Keratinocyte (primary cell): ENCODE results near the gene SMARCD2. TPM values are rescaled to one million over a fixed set of nuclear protein-coding genes. Genes with fewer than 3 reads are reported as not detected.
"Not testable (repeated sequence)": the region's sequence is repeated elsewhere in the genome, so short reads cannot be mapped to it uniquely, and the experiment has no call there.

Source experiments
- DNase-seq: peaks from one replicate; pipeline ENCODE4 v3.0.0-alpha.2; 2011; ENCODE audit warnings: low read depth, missing footprints, low spot score
- FAIRE-seq: peaks from 2 replicates; lab custom pipeline; 2011; peaks lifted over from hg19 to GRCh38; lab: Jason Lieb, UNC
- H2AFZ ChIP-seq: 2 replicates; pipeline ENCODE4 v1.6.0; 2012; ENCODE audit warnings: low read length, control low read depth, inconsistent platforms; ENCODE audit not compliant: control insufficient read depth
- H3K27ac ChIP-seq: 2 replicates; pipeline ENCODE4 v1.5.1; 2011; ENCODE audit warnings: low read length; ENCODE audit not compliant: control insufficient read depth, insufficient read depth
- H3K27me3 ChIP-seq: 3 replicates; pipeline ENCODE4 v1.6.0; 2011; ENCODE audit warnings: low read length; ENCODE audit not compliant: control insufficient read depth, insufficient read depth; ENCODE audit errors: extremely low read depth
- H3K36me3 ChIP-seq, 2 experiments: 2 replicates in 1 of 2; 3 replicates in 1 of 2; pipeline ENCODE4 v1.5.1; 2011; ENCODE audit warnings: low read length in 2 of 2, mild to moderate bottlenecking in 1 of 2; ENCODE audit not compliant: control insufficient read depth in 2 of 2, insufficient read depth in 2 of 2; ENCODE audit errors: extremely low read depth in 1 of 2
- H3K4me1 ChIP-seq: 3 replicates; pipeline ENCODE4 v1.5.1; 2011; ENCODE audit warnings: low read length; ENCODE audit not compliant: control insufficient read depth, insufficient read depth; ENCODE audit errors: extremely low read depth
- H3K4me2 ChIP-seq: 3 replicates; pipeline ENCODE4 v1.6.0; 2011; ENCODE audit warnings: low read depth, low read length; ENCODE audit not compliant: control insufficient read depth, insufficient read depth; ENCODE audit errors: extremely low read depth
- H3K4me3 ChIP-seq, 3 experiments: fragments of 200-600 bp in 1 of 3; sonication (generic) in 1 of 3; 2 replicates in 2 of 3; 3 replicates in 1 of 3; pipeline ENCODE4 v1.5.1; 2011 to 2016; ENCODE audit warnings: low read length in 3 of 3, mild to moderate bottlenecking in 3 of 3, control low read depth in 2 of 3, inconsistent platforms in 1 of 3, low read depth in 1 of 3, mixed read lengths in 1 of 3, mixed run types in 1 of 3, moderate library complexity in 1 of 3; ENCODE audit not compliant: control insufficient read depth in 2 of 3, insufficient read depth in 2 of 3; ENCODE audit errors: extremely low read depth in 1 of 3
- H3K79me2 ChIP-seq: 2 replicates; pipeline ENCODE4 v1.6.0; 2012; ENCODE audit warnings: low read length; ENCODE audit not compliant: control insufficient read depth, insufficient read depth
- H3K9ac ChIP-seq: 3 replicates; pipeline ENCODE4 v1.6.0; 2011; ENCODE audit warnings: low read length; ENCODE audit not compliant: control insufficient read depth, insufficient read depth; ENCODE audit errors: extremely low read depth
- H3K9me1 ChIP-seq: 3 replicates; pipeline ENCODE4 v1.6.0; 2011; ENCODE audit warnings: low read length; ENCODE audit not compliant: control insufficient read depth, insufficient read depth; ENCODE audit errors: extremely low read depth
- H3K9me3 ChIP-seq: 2 replicates; pipeline ENCODE4 v1.5.1; 2012; ENCODE audit warnings: low read depth, low read length; ENCODE audit not compliant: control insufficient read depth
- H4K20me1 ChIP-seq: 3 replicates; pipeline ENCODE4 v1.6.0; 2011; ENCODE audit warnings: low read length; ENCODE audit not compliant: control insufficient read depth, insufficient read depth; ENCODE audit errors: extremely low read depth
- EZH2 ChIP-seq: IDR thresholded peaks from one replicate; pipeline ENCODE4 v1.6.1; 2012; ENCODE audit warnings: inconsistent platforms, mild to moderate bottlenecking, low read length, moderate library complexity
- dilution Hi-C: fragments of 300-500 bp; cut with MboI; formaldehyde crosslinking; loops from one replicate; pipeline ENCODE4 v1.7.0; 2020; ENCODE audit warnings: low sequenced_read_pairs; ENCODE audit not compliant: extremely low pct_ligation_motif_present
- polyA plus RNA-seq, 5 experiments: library from polyadenylated mRNA; depleted of rRNA in 3 of 5; stranded (reverse) in 3 of 5; stranded (forward) in 1 of 5; unstranded in 1 of 5; fragments of >200 nt; gene quantifications; 1 replicate in 1 of 5; 2 replicates in 3 of 5; 3 replicates in 1 of 5; pipeline versions ENCODE4 v1.2.1 to v1.2.3, GENCODE V29; 2011 to 2012; ENCODE audit warnings: missing spikeins in 2 of 5, low read depth in 1 of 5, low replicate concordance in 1 of 5
- TF ChIP-seq, protein P1 (sequence below), 3 experiments: IDR thresholded peaks in 1 of 3; conservative IDR thresholded peaks in 1 of 3; optimal IDR thresholded peaks in 1 of 3; 2 replicates in 2 of 3; 3 replicates in 1 of 3; pipeline versions ENCODE3 to v1.5.1; 2011; ENCODE audit warnings: low read length in 3 of 3, mild to moderate bottlenecking in 3 of 3, moderate library complexity in 2 of 3, control low read depth in 1 of 3, inconsistent platforms in 1 of 3; ENCODE audit not compliant: insufficient read depth in 2 of 3; ENCODE audit errors: extremely low read depth in 1 of 3

The SMARCD2 gene
- polyA plus RNA-seq, 1 donor (not counting 4 experiments of a cell fraction or from before 2014, with no cell fraction given): 86.3 TPM

DNA sequence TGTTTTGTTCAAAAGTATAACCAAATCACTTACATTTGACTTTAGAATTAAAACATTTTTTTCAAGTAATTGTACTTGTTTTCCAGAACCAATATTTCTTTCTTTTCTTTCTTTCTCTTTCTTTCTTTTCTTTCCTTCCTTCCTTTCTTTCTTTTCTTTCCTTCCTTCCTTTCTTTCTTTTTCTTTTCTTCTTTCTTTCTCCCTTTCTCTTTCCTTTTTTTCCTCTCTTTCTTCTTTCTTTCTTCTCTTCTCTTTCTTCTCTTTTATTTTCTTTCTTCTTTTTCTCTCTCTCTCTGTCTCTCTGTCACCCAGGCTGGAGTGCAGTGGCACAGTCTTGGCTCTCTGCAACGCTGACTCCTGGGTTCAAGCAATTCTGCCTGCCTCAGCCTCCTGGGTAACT is 41.7 kb downstream of the SMARCD2 start:
- Histone ChIP-seq H3K79me2 (peaks cover 19% of the 10 kb centered on the region), H3K9me3 (no peaks in the 10 kb centered on the region), H3K27ac (no peak overlapping the region), H3K4me2 (no peak overlapping the region), H2AFZ (no peak overlapping the region), H3K4me1 (no peaks in the 10 kb centered on the region), H3K27me3 (no peaks in the 10 kb centered on the region), H3K9me1 (no peaks in the 10 kb centered on the region), H3K9ac (no peak overlapping the region), H4K20me1 (no peaks in the 10 kb centered on the region), H3K36me3 (peaks cover 35 to 55% of the 10 kb centered on the region in 2 experiments), H3K4me3 (no peak overlapping the region)
- no peak for TF ChIP-seq EZH2
- TF ChIP-seq, protein P1, sequence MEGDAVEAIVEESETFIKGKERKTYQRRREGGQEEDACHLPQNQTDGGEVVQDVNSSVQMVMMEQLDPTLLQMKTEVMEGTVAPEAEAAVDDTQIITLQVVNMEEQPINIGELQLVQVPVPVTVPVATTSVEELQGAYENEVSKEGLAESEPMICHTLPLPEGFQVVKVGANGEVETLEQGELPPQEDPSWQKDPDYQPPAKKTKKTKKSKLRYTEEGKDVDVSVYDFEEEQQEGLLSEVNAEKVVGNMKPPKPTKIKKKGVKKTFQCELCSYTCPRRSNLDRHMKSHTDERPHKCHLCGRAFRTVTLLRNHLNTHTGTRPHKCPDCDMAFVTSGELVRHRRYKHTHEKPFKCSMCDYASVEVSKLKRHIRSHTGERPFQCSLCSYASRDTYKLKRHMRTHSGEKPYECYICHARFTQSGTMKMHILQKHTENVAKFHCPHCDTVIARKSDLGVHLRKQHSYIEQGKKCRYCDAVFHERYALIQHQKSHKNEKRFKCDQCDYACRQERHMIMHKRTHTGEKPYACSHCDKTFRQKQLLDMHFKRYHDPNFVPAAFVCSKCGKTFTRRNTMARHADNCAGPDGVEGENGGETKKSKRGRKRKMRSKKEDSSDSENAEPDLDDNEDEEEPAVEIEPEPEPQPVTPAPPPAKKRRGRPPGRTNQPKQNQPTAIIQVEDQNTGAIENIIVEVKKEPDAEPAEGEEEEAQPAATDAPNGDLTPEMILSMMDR (optimal IDR thresholded peaks at IDR 0.05 in 1 of 3, IDR thresholded peaks at IDR 0.05 in 1 of 3, conservative IDR thresholded peaks at IDR 0.05 in 1 of 3; ENCODE audit: extremely low read depth in 1 of 3, insufficient read depth in 2 of 3, low read length in 3 of 3): no peak
- FAIRE-seq (no peak), DNase-seq (no peak)
- dilution Hi-C loops: no loop called here

DNA sequence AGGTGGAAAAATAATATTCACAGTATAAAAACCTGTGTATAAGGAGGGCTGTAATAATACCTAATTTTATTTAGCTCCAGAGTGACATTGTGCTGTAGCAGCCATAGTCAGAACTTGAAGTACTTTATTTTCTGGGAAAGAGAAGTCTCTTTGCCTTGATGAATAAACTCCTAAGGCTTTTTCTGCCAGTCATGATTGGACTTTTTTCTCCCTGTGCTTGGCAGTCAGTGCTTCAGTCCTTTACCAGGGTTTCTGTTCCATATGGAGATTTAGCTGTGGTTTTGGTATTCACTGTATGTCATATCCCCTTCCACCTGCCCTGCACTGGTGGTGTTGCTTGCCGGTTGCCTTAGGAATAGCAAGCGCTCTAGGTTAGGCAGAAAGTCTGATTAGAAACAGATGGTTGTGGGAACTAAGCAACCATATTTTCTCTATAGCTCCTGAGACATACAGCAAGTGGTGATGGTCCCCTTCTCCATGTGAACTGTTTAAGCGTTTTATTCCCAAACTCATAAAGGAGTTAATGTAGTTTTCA is 43.8 kb downstream of the SMARCD2 start:
- no peaks in the 10 kb centered on the region for H4K20me1 ChIP-seq
- no peaks in the 10 kb centered on the region for H3K4me1 ChIP-seq
- peaks cover 37% of the 10 kb centered on the region for H3K79me2 ChIP-seq
- H3K4me3 ChIP-seq: no peak overlapping the region
- no peaks in the 10 kb centered on the region for H3K9me1 ChIP-seq
- H2AFZ ChIP-seq: no peak overlapping the region
- H3K27ac ChIP-seq: no peak overlapping the region
- H3K27me3 ChIP-seq: no peaks in the 10 kb centered on the region
- DNase-seq (no peak), FAIRE-seq (no peak)
- no peak overlapping the region for H3K4me2 ChIP-seq
- peaks cover 36 to 61% of the 10 kb centered on the region in 2 experiments for H3K36me3 ChIP-seq
- TF ChIP-seq, protein P1 (optimal IDR thresholded peaks at IDR 0.05 in 1 of 3, IDR thresholded peaks at IDR 0.05 in 1 of 3, conservative IDR thresholded peaks at IDR 0.05 in 1 of 3; ENCODE audit: extremely low read depth in 1 of 3, insufficient read depth in 2 of 3, low read length in 3 of 3): no peak
- TF ChIP-seq EZH2: no peak
- H3K9ac ChIP-seq: no peak overlapping the region
- H3K9me3 ChIP-seq: no peaks in the 10 kb centered on the region
- dilution Hi-C loops: no loop called here

DNA sequence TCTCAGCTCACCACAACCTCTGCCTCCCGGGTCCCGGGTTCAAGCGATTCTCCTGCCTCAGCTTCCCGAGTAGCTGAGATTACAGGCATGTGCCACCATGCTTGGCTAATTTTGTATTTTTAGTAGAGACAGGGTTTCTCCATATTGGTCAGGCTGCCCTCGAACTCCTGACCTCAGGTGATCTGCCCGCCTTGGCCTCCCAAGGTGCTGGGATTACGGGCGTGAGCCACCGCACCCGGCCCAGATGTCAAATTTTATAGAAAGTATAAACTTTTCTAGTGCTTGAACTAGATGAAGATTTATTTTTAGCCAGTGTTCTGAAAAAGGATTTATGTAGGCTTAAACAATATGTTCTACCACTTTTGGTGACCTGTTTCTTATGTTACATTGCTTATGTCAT is 46.1 kb downstream of the SMARCD2 start:
- H3K27me3 ChIP-seq, FAIRE-seq, H3K9me3 ChIP-seq, H3K4me2 ChIP-seq, H3K4me3 ChIP-seq, H2AFZ ChIP-seq, H3K9ac ChIP-seq, H4K20me1 ChIP-seq, H3K9me1 ChIP-seq, dilution Hi-C loops, H3K27ac ChIP-seq, DNase-seq: not testable (repeated sequence)
- peaks cover 50% of the 10 kb centered on the region for H3K79me2 ChIP-seq
- H3K36me3 ChIP-seq: peaks cover 29 to 62% of the 10 kb centered on the region in 2 experiments
- peaks cover 15% of the 10 kb centered on the region for H3K4me1 ChIP-seq
